Omental fat pad (tissue), 4 donors: ENCODE measurements around the gene DNASE1L2. TPM values are rescaled to one million over a fixed set of nuclear protein-coding genes. Genes with fewer than 3 reads are reported as not detected.
"Not testable (repeated sequence)": the region's sequence is repeated elsewhere in the genome, so short reads cannot be mapped to it uniquely, and the experiment has no call there.

Experiments used
- ATAC-seq: fragments of 150-250 bp; one replicate; pipeline ENCODE4 v1.9.1; 2016; ENCODE audit warnings: mild to moderate bottlenecking, moderate library complexity; ENCODE audit not compliant: low FRiP score
- DNase-seq: peaks from one replicate; pipeline ENCODE4 v3.0.0-alpha.2; 2019; ENCODE audit warnings: low spot score
- CTCF ChIP-seq, 3 donors: fragments of 450-650 bp; IDR thresholded peaks; one replicate each; pipeline ENCODE4 v1.5.1; 2016 to 2017; ENCODE audit warnings: antibody characterized with exemption in 3 of 3, mild to moderate bottlenecking in 3 of 3, moderate library complexity in 2 of 3
- total RNA-seq, 4 donors: library from RNA; depleted of rRNA; stranded (reverse); fragments of >200 nt; gene quantifications; one replicate each; pipeline ENCODE4 v1.1.0, GENCODE V29; 2016

Gene DNASE1L2
- total RNA-seq, 4 donors from 2014 or later, result 0.63 to 0.93 (median 0.84) TPM; not detected in 1

DNA sequence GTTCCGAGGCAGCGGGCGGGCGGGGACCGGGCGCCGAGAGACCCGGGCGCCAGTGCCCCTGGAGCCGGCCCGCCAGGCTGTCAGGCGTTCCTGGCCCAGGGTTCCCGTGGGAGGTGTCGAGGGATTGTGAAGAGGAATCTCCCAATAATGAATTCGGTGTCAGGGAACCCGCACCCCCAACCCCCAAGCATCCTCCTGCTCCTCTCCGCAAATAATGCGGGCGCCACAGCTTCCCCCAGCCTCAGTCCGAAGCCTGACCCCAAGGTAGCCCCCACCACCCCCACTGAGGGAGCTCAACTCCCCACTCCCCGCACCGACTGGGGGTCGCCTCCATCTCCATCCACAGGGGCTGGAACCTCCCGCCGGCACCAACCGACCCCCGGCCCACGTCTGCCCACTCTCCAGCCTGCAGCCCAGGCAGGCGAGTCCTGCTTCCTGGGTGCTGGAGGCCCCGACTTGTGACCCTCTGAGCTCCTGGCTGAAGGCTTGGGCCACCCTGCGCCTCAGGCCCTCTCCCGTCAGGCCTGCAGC lies 39.2 kb upstream of the DNASE1L2 start:
- DNase-seq, result no peak
- ATAC-seq, result no peak
- no peak for TF ChIP-seq CTCF (IDR thresholded peaks at IDR 0.05)

- DNase-seq (no peak), ATAC-seq (no peak)
- no peak for TF ChIP-seq CTCF (IDR thresholded peaks at IDR 0.05)
Observed at GRCh38 chr16:2197765-2198164, 38.5 kb upstream of the DNASE1L2 start.

GRCh38 chr16:2198283-2198682 lies 38.0 kb upstream of the DNASE1L2 start:
- TF ChIP-seq CTCF (IDR thresholded peaks at IDR 0.05), result no peak
- ATAC-seq, result no peak
- DNase-seq, result no peak

- TF ChIP-seq CTCF (IDR thresholded peaks at IDR 0.05), result no peak
- DNase-seq (no peak), ATAC-seq (no peak)
Observed at GRCh38 chr16:2199095-2199494, 37.1 kb upstream of the DNASE1L2 start.

DNA sequence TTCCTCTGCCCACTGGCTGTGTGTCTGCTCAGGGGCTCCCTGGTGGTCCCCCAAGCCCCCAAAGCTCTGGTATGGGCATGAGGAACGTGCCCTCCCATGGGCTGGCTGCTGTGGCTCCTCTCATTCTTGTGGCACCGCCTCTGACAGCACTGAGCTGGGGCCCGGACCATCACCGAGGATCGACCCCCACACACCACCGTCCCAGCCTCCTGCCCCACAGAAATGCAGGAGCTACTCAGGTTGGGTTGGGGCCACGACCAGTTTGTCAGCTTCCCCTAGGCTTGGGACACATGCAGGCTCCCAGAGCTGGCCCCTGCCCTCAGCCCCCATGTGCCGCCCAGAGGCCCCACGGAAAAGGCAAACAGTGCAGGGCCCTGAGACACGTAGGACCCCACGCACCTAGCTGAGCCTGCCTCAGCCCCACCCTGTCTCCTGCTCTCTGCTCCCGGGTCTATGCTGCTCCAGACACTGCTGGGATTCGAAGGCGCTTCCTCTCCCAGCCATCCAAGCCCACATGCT lies 36.6 kb upstream of the DNASE1L2 start:
- ATAC-seq (no peak), DNase-seq (no peak)
- no peak for TF ChIP-seq CTCF (IDR thresholded peaks at IDR 0.05)

DNA sequence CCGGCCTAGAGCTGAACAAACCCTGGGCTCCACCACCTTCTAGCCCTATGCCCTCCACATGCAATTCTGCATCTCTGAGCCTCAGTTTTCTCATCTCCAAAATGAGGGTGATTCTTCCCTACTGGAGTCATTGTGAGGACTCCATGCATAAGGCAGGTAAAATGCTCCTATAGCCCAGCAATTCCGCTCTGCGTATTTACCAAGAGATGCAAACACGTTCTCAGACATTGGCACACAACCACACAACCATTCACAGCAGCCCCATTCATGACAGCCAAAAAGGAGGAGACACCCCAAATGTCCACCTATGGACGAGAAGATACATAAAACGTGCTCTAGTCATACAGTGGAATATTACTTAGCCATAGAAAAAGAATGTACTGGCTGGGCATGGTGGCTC lies 35.9 kb upstream of the DNASE1L2 start:
- no peak for ATAC-seq
- no peak for DNase-seq

GRCh38 chr16:2203119-2203688 lies 33.0 kb upstream of the DNASE1L2 start:
- not testable (repeated sequence) for ATAC-seq, DNase-seq

More for the DNA sequence above, 35.9 kb upstream of the DNASE1L2 start:
- no peak for TF ChIP-seq CTCF (IDR thresholded peaks at IDR 0.05)
